SK-N-SH (cell line): ENCODE data around the gene NEK10.

Source experiments
- CHD2 ChIP-seq: fragments of 150-350 bp; IDR thresholded peaks from 2 replicates; pipeline ENCODE4 v1.6.1; 2018; ENCODE audit warnings: low read length; ENCODE audit not compliant: partially characterized antibody
- CTCF ChIP-seq: fragments of 200-600 bp; sonication (generic); IDR thresholded peaks from 2 replicates; pipeline ENCODE4 v1.6.1; 2017; ENCODE audit warnings: antibody characterized with exemption, mild to moderate bottlenecking, moderate library complexity
- EP300 ChIP-seq, 2 experiments: IDR thresholded peaks; 2 replicates each; pipeline versions ENCODE4 v1.4.0 to v1.6.1; 2012; ENCODE audit warnings: borderline replicate concordance in 1 of 2, low read depth in 1 of 2, low read length in 1 of 2
- POLR2AphosphoS5 ChIP-seq: IDR thresholded peaks from 2 replicates; pipeline ENCODE4 v1.6.1; 2012; ENCODE audit warnings: low read depth, low read length

- TF ChIP-seq EP300 (IDR thresholded peaks at IDR 0.05; ENCODE audit: borderline replicate concordance in 1 of 2, low read depth in 1 of 2, low read length in 1 of 2) (peak in 1 of 2 experiments; percentile 53; a peak in 1 of 4 replicates), CTCF (no peak), POLR2AphosphoS5 (no peak), CHD2 (no peak)
Measured at GRCh38 chr3:27125821-27126501, 243.2 kb downstream of the NEK10 start.
